GM19238 (cell line): ENCODE data around the gene SMNDC1.
"Not testable (repeated sequence)": the region's sequence is repeated elsewhere in the genome, so short reads cannot be mapped to it uniquely, and the experiment has no call there.

ENCODE experiments used
- DNase-seq: peaks from one replicate; pipeline ENCODE4 v3.0.0; 2011; ENCODE audit warnings: low spot score; ENCODE audit not compliant: insufficient read length

Gene SMNDC1

GRCh38 chr10:110304780-110305421 lies at the start of gene SMNDC1:
SMNDC1 (minus strand) TSS chr10:110304920; CDS start chr10:110303587, 1,333 bp downstream.
- peak; percentile 93 for DNase-seq

- DNase-seq: no peak
Measured at GRCh38 chr10:110354322-110354766, 49.6 kb upstream of the SMNDC1 start.

DNA sequence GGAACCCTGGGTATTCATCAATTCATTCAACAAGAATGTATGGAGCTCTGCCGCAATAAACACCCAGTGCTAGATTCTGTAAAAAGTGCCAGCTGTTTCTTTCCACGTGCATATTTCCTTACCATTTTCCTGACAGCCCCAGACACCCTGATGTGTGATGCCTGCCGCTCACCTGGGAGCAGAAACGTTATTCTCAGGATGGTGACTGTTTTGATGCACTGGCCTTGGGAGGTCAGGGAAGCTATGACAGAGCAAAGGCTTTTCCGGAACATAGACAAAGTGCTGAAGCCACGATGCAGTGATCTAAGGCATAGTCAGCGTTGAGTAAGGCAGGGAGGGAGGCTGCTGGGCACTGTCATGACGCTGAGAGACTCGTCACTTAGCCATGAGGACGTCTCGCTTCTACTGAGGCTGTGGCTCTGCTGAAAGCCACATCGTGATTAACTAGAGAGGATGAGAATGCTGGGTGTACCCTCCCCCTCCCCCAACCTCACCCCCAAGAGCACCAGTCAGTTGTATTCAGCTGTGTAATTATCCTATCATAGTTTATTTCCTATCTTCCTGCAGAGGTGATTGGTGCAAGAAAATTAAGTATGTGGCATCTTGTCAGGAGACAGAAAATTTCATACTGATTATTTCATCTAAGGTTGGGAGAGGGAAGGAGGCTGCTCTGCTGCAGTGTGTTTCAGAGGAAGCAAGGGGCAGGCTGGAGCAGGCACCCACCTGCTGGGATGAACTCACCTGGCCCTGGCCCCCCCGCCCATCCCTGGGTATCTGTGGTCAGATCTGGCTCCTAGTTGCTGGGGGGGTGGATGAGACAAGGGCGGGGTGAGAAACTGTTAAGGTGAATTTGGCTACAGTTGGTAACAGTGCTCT lies 48.8 kb upstream of the SMNDC1 start:
- no peak for DNase-seq

- DNase-seq: no peak
Measured at GRCh38 chr10:110352930-110353243, 48.2 kb upstream of the SMNDC1 start.

DNA sequence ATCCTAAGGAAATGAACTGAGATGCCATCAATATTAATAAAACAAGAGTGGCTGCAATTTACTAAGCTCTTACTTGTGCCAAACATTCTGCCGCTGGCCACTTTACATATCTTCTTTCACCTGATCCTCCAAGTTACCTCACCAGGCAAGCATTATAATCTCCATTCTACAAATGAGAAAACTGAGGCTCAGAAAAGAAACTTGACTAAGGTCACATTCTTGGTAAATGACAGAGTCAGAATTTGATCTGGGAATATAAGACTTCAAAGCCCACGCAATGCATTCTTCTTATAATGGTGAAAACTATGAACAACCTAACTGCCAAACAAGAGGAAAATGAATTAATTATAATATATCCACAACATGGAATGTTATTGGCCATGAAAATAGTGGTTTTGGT lies 46.1 kb upstream of the SMNDC1 start:
- no peak for DNase-seq

DNA sequence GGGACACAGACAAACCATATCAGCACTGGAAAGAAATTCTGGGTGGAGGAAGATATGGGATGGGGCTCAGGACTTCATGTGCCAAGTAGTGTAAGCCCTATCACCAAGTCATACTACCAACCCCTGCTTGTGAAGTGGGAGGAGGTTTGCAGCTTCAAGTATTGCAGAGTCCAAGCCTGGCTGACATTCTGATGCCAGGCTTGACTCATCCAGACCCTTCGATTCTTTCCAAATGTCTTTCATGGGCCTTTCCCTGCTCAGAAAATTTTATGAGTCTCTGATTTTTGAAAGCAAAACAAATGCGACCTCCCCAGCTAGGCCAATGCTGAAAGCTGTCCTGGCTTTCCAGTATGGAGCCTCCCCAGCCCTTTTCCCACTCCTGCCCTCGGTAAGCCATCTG lies 45.1 kb upstream of the SMNDC1 start:
- DNase-seq: no peak

DNA sequence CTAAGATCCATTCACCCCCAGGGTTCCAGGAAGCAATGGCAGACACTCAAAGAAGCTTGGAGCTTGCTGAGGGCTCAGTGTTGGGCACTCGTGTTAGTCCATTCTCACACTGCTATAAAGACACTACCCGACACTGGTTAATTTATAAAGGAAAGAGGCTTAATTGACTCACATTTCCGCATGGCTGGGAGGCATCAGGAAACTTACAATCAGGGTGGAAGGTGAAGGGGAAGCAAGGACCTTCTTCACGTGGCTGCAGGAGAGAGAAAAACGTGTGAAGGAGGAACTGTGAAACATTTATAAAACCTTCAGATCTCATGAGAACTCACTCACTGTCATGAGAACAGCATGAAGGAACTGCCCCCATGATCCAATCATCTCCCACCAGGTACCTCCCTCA lies 44.7 kb upstream of the SMNDC1 start:
- DNase-seq: no peak

GRCh38 chr10:110348336-110348735 lies 43.6 kb upstream of the SMNDC1 start:
- no peak for DNase-seq

DNA sequence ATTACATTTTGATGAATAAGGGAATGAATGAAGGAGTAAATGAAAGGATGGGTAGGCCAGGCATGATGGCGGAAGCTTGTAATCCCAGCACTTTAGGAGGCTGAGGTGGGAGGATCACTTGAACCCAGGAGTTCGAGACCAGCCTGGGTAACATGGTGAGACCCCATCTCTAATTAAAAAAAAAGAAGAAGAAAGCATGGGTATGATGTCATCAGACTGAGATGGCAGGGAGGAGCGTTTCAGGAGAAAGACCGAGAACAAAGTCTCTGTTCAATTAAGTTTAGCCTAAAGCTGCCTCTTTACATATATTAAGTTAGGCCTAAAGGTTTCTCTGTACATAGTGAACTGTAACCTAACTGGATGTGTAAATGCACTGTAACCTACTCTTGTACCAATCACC lies 42.2 kb upstream of the SMNDC1 start:
- no peak for DNase-seq

DNA sequence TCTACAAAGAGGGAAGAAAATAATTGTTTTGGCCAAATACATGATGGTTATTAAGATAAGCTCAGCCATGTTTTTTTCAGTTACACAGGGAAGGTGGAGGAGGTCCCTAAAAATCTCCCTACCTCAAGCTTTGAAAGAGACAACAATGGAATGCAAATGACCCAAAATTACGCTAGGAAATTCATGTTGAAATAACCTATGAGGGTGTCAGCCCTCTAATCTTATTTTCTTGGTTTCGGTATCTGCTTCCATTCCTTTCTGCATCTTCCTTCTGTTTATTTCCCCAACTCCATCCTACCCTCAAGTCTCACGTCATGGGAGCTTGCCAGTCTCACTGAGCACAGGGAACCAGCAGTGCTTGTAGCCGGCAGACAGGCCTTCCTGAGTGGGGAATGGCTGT lies 40.6 kb upstream of the SMNDC1 start:
- DNase-seq: no peak

- DNase-seq: no peak
Measured at GRCh38 chr10:110344622-110345021, 39.9 kb upstream of the SMNDC1 start.

DNA sequence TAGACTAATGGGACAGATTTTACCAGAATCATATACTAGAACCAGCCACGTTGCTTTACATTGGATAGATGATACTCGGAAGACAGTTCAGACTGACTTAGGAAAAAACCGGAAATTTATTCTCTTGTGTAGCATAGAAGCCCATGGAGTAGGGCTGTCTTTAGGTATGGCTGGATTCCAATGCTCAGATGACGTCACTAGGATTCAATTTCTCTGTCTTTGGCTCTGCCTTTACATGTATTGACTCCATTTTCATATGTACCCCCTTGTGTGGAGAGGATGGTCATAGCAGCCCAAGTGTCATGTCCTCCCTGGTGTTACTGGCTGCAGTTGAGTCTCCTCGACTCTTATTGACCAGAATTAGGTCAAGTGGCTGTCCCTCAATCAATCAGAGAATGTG lies 39.2 kb upstream of the SMNDC1 start:
- no peak for DNase-seq

- DNase-seq: no peak
Measured at GRCh38 chr10:110340816-110341215, 36.1 kb upstream of the SMNDC1 start.

DNA sequence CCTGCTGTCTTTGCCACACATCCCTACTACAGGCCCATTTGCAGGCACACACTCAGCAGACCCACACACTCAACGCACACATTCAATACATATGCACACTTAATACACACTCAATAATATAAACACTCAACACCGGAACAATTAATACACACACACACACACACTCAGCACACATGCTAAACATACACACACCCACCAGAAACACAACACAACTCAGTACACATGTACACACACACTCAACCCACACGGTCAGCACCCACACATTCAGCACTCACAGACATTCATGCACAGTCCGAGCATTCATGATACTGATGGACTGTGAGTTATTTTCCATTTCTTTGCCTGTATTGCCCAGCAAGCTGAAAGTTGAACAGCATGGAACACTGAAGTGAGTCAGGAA lies 35.4 kb upstream of the SMNDC1 start:
- DNase-seq: no peak

DNA sequence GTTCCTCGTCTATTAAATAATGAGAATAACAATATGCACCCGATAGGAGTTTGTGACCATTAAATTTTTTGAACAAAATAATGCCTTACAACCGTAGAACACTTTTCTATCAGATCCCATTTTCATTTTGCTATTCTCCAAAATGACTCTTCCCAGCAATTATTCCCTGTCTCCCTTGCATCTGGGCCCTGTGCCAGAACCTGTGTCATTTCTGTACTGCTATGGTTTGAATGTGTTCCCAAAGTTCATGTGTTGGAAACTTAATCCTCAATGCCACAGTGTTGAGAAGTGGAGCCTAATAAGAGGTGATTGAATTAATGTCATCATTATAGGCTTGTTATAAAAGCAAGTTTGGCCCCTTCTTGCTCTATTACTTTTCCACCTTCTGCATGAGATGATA lies 33.2 kb upstream of the SMNDC1 start:
- DNase-seq: no peak

DNA sequence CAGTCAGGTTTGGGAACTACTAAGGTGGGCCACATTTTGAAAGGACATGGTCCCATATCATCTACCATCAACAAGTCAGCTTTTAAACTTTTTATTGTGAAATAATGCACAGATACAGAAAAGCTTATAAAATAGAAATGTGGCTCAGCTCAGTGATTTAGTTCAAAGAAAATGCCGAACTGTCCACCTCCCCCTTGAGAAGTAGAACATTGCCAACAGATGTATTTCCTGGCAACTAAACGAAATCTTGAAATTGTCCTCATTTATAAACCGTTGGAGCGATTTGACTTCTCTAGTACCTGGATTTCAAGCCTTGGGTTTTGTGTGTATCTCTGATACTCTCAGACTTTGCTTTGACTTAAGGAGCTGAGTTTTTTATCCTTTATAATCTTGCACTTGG lies 32.7 kb upstream of the SMNDC1 start:
- DNase-seq: no peak

DNA sequence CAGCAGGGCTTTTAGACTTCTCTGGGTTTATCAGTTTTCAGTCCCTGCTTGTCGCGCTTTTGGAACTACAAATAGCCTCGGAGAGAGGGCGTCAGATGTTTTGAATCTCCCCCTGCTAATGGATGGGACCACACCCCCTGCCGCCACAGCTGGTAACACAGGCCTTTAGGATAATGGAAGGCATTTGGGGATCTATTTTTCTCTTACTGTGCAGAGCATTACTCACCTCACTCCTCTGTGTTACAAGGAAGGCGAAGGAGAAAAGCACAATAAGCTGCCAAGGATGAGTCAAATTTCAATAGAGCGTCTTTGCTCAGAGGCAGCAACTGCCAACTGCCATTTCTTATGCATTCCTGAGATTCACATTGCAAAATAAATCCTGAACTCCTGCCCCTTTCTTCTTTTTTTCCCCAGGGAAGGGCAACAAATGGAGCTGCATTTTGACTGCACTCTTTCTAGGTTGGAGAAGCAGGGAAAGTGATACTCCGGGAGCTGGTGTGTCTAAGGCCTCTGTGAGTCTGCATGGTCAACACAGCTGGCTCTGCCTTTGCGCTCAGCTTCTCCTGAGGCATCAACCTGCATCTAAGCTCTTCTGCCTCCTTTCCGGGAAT lies 31.5 kb upstream of the SMNDC1 start:
- DNase-seq: no peak

DNA sequence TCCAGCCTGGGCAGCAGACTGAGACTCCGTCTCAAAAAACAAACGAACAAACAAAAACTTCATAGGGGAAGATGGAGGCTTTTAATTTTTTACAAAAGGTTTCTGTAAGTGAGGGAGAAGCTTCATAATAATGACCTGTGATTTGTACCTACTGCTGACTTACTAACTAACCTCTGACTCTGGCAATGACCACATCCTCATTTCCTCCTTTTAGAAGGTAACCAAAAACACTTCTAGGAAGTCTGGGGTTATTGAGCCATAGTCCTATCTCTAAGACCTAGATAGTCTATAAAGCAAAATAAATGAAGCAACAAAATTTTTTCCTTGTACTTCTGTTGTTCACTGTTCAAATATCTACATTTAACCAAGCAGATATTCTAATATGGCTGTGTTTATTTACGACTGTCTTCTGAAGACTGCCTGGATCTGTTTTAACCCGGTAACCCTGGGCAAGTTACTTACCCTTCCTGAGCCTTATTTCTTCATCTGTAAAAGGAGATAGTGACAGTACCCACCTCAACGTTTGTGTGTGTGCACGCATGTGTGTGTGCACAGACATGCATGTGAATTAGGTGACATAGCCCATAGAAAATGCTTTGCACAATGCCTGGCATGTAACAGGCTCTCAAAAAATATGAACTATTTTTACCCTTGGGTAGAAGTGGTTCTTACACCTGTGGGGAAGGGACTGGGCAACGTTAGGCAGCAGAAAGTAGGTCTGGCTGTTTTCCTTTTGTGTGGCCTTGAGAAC lies 30.8 kb upstream of the SMNDC1 start:
- DNase-seq: no peak

DNA sequence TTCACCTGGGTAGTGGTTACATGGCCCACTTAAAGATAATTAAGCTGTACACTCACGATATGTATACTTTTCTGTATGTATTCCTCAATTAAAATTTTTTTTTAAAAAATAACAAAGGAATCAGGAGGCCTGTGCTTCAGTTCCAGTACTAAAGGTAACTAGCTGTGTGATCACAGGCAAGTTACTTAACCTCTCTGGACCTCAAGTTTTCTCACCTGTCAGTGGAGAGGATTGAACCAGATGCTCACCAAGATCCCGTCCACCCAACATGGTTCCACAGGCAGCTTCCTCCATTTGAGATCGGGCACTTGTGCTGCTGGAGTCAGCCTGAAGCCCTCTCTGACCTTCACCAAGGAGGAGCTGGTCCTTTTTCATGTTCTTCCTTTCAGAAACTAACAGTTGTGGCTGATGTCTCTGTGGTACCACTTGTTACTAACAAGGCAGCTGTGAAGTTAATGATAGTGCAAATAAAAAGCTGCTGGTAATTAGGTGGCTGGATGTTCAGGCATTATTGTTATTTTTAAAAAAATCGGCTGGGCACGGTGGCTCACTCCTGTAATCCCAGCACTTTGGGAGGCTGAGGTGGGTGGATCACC lies 29.4 kb upstream of the SMNDC1 start:
- DNase-seq: no peak

DNA sequence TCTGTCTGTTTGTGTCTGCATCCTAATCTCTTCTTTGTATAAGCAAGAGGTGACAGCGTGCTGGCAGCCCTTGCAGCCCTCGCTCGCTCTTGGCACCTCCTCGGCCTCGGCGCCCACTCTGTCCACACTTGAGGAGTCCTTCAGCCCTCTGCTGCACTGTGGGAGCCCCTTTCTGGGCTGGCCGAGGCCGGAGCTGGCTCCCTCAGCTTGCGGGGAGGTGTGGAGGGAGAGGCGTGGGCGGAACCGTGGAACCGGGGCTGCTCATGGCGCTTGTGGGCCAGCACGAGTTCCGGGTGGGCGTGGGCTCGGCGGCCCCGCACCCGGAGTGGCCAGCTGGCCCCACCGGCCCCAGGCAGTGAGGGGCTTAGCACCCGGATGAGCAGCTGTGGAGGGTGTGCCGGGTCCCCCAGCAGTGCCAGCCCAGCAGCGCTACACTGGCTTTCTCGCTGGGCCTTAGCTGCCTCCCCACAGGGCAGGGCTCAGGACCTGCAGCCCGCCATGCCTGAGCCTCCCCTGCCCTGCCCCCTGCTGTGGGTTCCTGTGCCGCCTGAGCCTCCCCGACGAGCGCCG lies 26.6 kb upstream of the SMNDC1 start:
- DNase-seq: not testable (repeated sequence)

GRCh38 chr10:110330675-110331074 lies 26.0 kb upstream of the SMNDC1 start:
- DNase-seq: no peak
